ENCODE data around the gene NR2F2. TPM values are rescaled to one million over a fixed set of nuclear protein-coding genes. Genes with fewer than 3 reads are reported as not detected.

NR2F2 gene
- total RNA-seq, 1 donor from 2014 or later = 1.9 TPM

GRCh38 chr15:96321639-96322535, 8.6 kb upstream of the NR2F2 start:
- Mint-ChIP-seq H3K27me3 (ENCODE audit: unreplicated experiment) (peaks cover 21% of the 10 kb centered on the region), H3K27ac (ENCODE audit: unreplicated experiment) (no peak overlapping the region), H3K36me3 (ENCODE audit: unreplicated experiment) (no peaks in the 10 kb centered on the region), H3K4me3 (ENCODE audit: unreplicated experiment) (peak overlapping the region; percentile 87), H3K4me1 (ENCODE audit: low read depth, unreplicated experiment) (peaks cover 8% of the 10 kb centered on the region), H3K9me3 (ENCODE audit: unreplicated experiment) (peaks cover 11% of the 10 kb centered on the region)
- peak; percentile 51 for DNase-seq
- TF ChIP-seq CTCF (IDR thresholded peaks at IDR 0.05; ENCODE audit: partially characterized antibody, unreplicated experiment) = no peak

- Mint-ChIP-seq H3K27ac (ENCODE audit: unreplicated experiment) (no peak overlapping the region), H3K27me3 (ENCODE audit: unreplicated experiment) (peaks cover 28% of the 10 kb centered on the region), H3K4me3 (ENCODE audit: unreplicated experiment) (peak overlapping the region; percentile 87), H3K9me3 (ENCODE audit: unreplicated experiment) (peaks cover 11% of the 10 kb centered on the region), H3K4me1 (ENCODE audit: low read depth, unreplicated experiment) (peaks cover 11% of the 10 kb centered on the region), H3K36me3 (ENCODE audit: unreplicated experiment) (no peaks in the 10 kb centered on the region)
- no peak for TF ChIP-seq CTCF (IDR thresholded peaks at IDR 0.05; ENCODE audit: partially characterized antibody, unreplicated experiment)
- DNase-seq = peak; percentile 40
Measured at GRCh38 chr15:96322536-96323318, 7.8 kb upstream of the NR2F2 start.

GRCh38 chr15:96323319-96324145, 7.0 kb upstream of the NR2F2 start:
- Mint-ChIP-seq H3K36me3 (ENCODE audit: unreplicated experiment) (no peaks in the 10 kb centered on the region), H3K27me3 (ENCODE audit: unreplicated experiment) (peaks cover 28% of the 10 kb centered on the region), H3K9me3 (ENCODE audit: unreplicated experiment) (peaks cover 11% of the 10 kb centered on the region), H3K27ac (ENCODE audit: unreplicated experiment) (no peak overlapping the region), H3K4me3 (ENCODE audit: unreplicated experiment) (peak overlapping the region; percentile 76), H3K4me1 (ENCODE audit: low read depth, unreplicated experiment) (peaks cover 11% of the 10 kb centered on the region)
- no peak for TF ChIP-seq CTCF (IDR thresholded peaks at IDR 0.05; ENCODE audit: partially characterized antibody, unreplicated experiment)
- DNase-seq = no peak

- no peak for TF ChIP-seq CTCF (IDR thresholded peaks at IDR 0.05; ENCODE audit: partially characterized antibody, unreplicated experiment)
- Mint-ChIP-seq H3K36me3 (ENCODE audit: unreplicated experiment) (no peaks in the 10 kb centered on the region), H3K27me3 (ENCODE audit: unreplicated experiment) (peaks cover 30% of the 10 kb centered on the region), H3K9me3 (ENCODE audit: unreplicated experiment) (peaks cover 14% of the 10 kb centered on the region), H3K4me3 (ENCODE audit: unreplicated experiment) (no peak overlapping the region), H3K4me1 (ENCODE audit: low read depth, unreplicated experiment) (peaks cover 11% of the 10 kb centered on the region), H3K27ac (ENCODE audit: unreplicated experiment) (no peak overlapping the region)
- DNase-seq = no peak
Measured at GRCh38 chr15:96324192-96324895, 6.2 kb upstream of the NR2F2 start.

Data from glutamatergic neuron (in vitro differentiated cells).